ENCODE measurements around the gene TGFA.

Gene TGFA

DNA sequence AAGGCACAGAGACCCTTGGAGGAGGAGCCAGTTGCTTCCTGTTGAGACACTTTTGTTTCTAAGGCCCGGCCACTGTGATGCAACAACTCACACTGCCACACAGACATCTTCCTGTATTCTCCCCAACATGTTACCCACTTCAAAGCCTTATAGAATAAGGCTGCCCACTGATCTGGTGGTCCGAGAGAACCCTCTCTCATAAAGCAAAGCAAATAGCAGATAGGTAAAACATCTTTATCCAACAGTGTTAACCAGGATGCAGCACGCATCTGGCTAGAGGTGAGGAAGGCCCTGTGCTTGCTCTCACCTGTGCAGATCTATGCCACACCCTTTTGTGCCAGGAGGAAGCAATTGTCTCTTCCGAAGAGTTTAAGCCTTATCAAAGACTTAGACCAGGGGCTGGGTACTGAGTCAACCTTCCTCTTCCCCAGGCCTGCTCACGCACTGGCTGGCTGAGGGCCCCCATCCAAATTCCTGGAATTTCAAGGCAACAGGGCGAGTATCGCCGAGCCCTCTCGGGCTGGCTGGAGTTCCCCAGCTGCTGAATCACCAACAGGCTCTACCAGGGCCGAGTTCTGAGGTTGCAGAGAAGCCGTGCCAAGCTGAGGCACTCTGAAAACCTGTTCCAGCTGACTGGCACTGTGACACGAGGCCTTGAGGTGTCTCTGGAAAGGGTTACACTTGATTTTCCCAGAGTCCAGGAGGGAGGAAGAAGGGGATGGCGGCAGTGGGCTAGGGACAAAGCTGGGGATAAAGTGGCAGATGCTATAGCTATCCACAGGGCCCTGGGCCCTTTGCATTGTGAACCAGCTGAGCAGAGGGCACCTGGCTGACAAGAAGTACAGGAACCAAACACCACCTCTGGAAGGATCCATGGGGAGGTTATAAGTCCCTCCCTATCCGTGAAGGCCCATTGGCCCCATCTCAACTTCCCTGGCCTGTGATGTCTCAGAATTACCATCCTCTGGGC, 29.3 kb downstream of the TGFA start:
- FAIRE-seq, result no peak

DNA sequence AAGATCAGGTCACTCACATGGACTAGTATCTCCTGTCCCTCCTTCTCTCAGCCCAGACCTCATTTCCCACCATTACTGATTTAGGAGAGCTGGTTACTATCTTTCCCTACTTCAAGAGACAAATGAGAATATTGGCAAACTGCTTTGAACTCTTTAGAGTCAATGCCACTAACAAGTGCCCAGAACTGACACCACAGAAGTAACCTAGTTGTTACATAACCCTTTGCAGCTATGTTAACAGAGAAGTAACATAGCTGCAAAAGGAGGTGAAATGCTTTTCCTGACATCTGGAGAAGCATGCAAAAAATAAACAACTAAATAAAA, 30.0 kb downstream of the TGFA start:
- no peak for FAIRE-seq

DNA sequence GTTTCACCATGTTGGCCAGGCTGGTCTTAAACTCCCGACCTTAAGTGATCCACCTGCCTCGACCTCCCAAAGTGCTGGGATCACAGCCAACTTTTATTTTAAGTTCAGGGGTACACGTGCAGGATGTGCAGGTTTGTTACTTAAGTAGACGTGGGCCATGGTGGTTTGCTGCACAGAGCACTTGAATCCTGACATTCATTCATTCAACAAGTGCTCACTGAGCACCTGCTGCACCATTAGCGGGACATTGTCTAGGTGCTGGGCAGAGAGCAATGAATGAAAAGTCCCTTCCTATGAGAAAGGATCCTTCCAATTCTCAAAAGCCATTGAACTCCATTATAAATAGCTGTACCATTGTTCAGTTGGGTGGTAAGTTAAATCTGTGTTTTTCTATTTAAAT, 31.0 kb downstream of the TGFA start:
- FAIRE-seq, result no peak

DNA sequence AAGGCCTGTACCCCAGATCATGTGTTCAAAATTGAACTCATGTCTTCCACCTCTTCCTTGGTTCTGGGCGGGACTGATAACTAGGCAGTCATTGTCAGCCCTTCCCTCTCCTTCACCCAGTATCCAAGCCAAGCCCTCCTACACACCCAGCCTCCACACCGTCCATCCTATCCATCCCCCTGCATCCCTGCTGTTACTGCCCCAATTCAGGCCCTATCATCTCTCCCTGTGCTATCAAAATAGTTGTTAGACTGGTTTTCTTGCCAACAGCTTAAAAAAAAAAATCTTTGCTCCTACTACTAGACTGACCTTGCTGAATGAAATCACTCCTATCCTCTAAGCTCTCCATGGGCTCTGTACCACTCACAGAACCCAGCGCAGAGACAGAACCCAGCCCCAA, 32.8 kb downstream of the TGFA start:
- no peak for FAIRE-seq

DNA sequence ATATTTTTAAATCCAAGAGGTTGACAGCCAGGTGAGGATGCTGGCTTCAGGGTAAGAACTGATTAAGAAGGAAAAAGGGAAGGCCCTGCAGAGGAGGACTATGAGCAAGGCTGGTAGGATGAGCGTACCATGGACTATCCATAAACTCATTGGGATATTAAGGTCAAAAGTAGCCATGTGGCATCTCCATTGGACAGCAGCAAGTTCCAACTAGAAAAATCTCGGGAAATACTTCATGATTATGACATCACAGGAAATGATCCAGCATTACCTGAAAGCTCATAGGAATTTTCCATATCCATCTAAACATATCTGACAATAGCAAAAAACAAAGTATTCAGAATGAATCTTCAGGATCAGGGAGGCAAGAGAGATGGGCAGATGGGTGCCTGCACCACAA, 34.2 kb downstream of the TGFA start:
- no peak for FAIRE-seq

DNA sequence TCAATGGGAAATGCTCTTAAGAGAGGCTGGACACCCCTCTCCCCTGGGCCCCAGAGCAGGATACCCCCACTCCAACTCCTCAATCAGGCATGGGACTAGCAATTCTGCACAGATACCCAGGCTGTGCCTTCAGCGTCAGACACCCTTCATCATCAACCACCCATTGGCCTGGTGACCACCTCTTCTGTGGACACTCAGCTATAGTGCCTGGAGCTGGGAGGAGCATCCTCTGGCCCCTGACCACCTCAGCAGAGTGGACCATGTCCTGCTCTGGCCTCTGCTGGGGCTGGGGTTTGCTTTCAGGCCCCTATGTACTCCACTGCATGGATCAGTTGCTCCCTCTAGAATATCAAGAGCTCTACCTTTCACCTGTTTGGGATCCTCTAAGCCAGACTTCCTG, 35.1 kb downstream of the TGFA start:
- FAIRE-seq, result no peak

DNA sequence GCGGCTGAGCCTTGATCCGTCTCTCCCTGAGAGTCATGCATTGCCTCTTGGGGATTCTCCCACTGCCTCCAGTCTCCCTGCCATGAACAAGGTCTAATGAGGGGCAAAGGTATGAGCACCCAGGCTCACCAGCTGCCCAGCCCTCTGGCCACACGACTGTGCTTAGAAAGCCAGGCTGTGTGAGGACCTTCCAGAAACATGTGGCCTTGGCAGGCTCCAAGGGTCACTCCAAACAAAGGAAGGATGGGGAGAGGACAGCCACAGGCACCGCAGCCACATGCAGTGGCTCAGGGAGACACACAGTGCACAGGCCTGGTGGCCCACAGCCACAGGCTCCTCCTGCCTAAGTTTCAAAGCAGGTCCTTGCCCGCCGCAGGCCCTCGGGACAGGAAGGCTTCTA, 35.8 kb downstream of the TGFA start:
- FAIRE-seq, result no peak

DNA sequence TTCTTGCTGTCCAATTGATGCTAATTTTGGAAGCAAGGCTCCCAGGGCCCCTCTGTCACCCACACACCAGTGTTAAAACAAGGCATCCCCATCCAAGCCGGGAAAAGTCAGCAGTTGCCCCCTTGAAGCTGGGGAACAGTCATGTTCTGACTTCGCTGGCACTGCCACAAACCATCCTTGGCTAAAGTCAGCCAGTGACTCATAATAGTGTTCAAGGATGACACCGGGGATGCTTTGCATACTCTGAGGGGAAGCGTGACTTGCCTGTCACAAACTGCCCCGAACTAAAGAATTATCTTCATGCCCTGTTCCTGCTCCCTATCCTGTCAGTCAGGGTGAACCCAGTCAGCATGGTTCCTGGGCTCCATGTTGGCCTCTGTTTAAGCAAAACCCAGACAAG, 37.0 kb downstream of the TGFA start:
- FAIRE-seq, result no peak

DNA sequence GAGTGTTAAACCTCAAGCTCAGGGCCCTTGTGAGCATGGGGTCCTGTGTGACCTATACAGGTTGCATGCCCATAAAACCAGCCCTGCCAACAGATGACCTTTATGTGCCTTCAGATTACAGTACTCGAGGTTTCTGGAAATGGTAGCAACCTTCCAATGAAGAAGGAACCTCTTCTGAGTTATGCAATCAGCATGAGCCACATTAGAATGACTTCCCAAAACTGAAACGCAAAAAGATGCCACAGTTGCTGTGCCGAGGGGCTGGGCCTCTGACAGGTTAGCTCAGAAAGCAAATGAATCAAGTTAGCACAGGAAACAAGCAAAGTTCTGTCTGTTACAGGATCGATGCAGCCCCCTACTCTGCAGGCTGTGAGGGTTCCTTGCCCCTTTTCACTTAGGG, 37.7 kb downstream of the TGFA start:
- no peak for FAIRE-seq

DNA sequence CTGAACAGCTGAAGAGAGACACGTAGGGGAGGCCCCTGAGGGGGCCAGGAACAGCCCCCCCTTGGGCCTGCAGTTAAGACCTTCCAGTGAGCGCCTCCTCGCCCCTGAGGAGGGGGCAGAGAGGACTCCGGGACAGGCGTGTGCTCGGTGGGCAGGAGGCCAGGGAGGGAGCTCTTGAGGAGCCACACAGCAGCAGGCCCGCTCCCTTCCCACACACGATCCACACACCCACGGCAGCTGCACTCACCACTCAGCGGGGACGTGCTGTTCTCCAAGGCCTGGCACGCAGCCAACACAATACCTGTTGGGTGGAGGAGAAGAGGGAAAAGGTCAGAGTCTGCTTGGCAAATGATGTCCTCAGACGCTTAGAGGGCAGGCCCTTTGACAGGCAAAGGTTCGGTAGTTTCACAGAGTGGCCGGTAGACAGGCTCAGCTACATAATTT, 39.0 kb downstream of the TGFA start:
- no peak for FAIRE-seq

DNA sequence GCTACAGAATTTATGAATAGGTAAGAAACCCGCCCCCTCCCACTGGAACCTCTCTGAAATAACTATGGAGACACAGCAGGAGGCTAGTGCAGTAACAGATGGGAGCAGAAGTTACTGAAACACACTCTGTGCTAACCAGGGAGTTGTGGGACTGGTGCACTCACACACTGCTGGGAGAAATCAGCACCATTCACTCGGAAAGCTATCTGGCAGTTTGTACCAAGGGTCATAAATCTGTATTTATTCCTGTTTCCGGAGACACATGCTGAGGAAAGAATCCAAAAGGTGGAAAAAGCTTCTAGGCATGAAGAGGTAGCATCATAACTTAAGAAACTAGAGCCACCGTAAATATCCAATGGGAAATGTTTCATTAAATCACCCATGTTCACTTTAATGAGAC, 39.9 kb downstream of the TGFA start:
- FAIRE-seq, result no peak

DNA sequence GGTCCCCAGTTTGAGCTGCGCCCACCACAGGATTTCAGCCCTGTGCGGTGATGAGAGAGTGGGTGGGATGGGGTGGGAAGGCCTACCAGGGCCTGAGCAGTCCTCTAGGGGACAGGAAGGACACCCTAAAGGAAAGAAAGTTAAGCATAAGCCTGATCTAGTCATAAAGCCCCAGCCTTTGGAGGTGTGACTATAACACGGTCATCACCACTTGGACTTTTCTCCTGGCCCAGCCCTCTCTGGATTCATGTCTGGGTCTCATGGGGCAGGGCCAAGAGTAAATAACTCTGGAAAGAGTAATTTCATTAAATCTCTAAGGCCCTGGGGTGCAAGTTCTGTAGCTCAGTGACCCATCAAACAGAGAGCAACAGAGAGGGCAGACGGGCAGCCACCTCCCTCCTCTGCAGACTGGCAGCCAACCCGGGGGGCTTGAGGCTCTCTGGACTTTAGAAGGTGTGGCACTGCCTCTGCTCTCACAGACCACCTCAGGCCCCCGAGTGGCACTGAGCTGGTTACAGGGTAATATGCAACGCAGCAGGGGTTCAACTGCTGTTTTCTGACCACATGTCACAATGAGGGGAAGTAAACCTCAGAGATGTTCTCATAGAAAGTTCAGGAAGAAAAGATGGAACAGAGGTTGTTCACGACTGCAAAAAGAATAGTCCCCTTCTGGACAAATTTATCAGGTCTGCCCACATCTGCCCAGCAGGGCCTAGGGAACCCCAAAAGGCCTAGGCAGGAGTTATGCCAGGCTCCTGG, 41.5 kb downstream of the TGFA start:
- no peak for FAIRE-seq

DNA sequence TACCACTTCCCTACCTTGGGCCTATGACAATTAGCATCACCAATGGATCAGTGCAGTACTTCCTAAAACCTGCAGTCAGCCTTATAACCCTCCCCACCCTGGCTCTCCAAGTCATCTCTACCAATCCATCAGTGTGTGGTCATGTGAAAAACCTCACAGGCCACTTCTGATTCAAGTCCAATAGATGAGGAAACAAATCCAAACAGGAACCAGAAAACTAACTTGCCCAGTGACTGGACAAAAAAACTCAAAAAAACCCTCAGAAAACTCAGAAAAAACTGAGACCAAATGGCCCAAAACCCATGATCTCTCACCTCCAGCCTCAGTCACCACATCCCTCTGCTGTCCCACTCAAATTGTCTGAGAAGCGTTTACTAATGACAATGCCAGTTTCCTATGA, 43.3 kb downstream of the TGFA start:
- no peak for FAIRE-seq

DNA sequence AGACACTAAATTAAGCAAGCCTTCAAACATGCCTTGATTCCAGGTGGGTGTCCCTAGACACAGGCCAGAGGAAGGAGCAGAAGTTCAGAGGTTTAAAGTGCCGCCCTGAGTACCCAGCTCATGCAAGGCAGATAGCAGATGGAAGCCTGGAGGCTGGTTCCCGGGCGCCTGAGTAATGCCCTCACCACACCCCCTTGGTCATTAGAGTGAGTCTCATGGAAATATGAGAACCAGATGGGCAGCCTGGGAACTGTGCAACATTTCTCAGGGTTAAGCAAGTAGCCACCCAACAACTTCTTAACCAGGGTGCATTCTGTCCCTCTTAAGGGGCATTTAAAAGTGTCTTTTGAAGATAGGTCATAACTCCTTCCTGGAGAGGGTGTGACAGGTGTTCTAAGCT, 44.1 kb downstream of the TGFA start:
- FAIRE-seq, result no peak

DNA sequence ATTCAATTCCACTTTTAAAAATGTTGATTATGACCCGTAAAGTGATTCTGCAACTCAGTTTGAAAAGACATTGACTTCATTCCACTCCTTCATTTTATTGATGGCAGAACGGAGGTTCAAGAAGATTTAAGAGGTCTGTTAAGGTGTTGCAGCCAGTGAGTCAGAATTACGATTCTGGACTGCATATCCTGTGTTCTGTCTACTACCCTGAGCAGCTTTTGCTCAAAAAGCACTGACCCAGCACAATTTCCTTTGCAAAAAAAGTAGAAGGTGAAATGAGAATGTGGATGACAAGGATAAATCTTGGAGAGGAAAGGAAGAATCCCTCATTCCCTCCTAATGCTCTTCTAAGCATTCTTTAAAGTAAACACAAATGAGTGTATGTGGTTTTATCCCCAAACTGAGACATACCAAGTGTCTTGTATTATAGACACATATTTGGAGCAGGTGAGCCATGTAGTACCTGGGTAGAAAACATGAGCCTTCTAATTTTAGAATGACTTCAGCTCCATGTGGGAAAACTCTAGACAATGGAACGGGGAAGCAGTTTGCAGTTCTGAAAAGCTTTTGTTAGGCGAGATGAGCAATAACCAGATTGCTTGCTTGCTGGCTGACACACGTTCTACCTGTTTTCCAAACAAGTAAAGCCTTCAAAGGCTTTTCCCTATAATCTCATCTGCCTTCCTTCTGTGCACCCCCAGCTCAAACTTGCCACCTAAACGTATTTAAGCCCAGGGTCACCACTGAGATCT, 44.7 kb downstream of the TGFA start:
- FAIRE-seq, result no peak

DNA sequence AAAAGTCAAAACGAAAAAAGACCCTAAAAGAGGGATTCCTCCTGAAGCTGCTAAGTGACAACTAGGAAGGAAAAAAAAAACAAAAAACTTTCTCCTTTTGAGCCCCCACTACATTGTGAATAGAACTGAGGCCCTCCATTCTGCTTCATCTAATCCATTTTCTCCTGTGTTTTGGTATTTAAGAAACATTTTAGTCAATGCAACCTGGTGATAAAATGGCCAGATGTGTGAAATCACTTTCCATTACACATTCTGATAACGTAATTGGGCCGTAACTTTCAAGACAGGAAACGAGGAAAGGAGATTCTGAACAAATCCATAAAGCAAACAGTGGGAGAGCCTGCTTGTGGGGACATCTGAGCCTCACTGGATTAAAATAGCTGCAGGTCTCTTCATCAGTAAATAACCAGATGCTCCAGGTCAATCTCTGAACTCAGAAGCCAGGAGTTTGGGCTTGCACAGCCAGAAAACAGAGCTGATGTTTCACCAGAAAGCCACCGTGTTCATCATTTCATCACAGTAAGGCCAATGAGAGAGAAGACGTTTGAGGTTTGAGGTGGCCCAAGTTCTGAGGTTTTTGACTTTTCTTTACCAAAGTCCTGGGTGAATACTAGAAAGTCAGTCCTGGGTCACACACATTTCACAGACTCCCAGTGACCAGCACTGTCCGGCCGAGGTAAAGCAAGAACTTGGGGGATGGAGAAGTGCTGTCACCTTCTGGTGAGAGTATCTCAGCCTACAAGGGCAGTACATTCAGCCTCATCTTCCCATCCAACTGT, 47.8 kb downstream of the TGFA start:
- FAIRE-seq, result no peak

DNA sequence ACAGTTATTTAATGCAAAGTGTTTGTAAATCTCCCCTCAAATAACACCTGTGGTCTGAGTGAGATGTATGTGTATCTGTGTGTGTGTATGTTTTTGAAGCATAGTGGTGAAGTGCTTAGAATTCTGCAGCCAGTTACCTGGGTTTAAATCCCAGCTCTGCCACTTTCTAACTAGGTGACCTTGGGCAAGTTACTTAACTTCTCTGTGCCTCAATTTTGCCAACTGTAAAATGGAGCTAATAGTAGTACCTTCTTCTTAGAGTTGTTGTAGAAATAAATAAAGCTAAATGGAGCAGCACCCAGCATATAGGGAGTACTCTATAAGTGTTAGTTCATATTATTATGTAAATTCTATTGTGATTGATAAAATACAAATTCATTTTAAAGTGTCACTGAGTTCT, 48.9 kb downstream of the TGFA start:
- no peak for FAIRE-seq

DNA sequence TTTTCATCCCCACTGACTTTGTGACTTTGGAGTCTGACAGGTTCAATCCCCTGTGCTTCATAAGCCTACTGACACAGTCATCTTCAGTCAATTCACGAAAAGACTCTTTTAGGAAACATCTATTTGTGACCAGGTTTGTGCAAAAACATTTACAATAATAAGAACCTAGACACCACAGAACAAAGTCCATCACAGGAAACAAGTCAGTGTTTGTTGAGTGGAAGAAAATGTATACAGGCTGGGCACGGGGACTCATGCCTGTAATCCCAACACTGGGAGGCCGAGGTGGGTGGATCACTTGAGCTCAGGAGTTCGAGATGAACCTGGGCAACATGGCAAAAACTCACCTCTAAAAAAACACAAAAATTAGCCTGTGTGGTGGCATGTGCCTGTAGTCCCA, 49.7 kb downstream of the TGFA start:
- FAIRE-seq, result no peak

DNA sequence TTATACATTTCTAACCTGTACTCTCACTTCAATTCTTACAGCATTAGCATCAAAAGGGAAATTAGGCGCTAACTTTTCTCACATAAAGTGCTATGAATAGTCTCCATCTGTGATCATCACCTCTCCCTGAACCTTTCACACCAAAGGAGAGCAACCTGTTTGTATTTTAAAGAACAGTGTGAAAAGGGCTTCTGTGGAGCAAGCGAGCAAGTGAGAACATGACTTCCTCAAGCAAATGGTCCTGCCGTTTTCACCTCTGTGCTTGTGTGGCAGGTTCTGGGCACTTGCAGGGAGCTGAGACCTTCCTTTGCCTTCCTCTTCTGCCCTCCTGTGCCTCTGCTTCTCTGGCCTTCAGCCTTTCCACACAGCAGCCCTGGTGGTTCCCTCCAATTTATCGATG, 51.9 kb downstream of the TGFA start:
- FAIRE-seq, result no peak

DNA sequence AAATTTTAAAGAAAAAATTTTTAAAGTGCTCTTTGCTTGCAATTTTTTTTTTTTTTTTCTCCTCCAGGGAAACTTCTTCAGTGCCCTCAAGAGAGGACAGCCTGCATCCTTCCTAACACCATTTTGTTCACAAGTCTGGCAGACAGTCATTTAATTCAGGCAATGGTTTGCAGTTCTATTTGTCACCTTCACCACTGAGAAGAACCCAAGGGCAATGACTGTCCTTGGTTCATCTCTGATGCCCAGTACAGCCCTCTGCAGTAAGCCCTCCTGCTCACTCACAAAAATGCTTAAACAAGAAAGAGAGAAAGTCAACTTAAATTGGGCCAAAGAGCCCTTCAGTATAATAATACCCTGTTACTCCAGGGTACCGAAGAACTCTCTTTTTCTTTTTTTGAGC, 52.4 kb downstream of the TGFA start:
- no peak for FAIRE-seq

DNA sequence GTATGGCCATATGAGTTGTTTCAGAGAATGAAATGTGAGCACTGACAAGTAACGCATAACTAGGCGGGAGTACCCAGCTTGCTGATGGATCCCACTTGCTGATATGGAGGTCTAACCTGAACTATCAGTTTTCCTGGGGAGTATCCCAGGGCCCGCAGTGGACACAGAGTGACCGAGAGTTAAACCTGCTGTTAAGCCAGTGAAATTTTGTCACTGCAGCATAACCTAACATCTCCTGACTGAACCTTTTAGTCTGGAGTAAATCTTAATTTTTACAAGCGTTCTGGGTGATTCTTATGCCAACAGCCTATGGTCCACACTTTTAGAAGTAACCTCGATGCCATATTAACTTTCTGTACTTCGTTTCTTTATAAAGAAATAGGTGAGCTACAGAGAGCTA, 54.4 kb downstream of the TGFA start:
- no peak for FAIRE-seq

DNA sequence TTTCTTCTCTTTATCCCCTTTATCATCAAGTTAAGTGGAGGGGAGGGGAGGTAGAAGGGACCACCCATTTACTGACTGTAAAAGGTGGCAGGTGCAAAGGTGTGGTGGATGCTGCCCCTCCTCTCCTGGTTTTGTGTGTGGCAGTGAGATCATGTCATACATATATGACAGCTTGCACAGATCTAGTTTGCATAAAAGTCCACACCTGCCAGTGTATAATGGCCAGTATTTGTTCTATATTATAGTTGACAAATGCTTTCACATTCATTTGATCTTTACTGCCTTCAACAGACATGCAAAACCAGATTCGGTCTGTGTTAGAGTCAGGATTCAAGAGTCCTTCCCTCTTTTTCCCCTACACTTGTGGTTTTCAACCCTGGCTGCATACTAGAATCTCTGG, 55.1 kb downstream of the TGFA start:
- FAIRE-seq, result no peak

DNA sequence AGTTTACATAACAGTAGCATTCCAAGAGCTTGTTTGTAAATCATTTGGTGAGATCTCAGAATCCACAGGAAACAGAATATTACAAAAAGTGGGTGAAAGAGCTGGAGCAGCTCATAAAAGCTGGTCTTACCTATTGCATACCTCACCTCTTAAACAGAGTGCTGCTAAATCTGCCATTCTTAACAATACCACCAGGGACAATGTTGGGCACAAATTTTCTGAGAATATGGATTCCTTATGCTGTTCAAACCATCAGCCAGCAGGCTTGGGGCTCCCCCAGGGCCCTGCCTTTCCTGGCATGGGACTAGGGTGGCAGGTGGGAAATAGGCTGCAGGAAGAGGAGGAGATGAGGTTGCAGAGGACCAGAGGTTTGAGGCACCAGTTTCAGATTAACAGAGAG, 55.6 kb downstream of the TGFA start:
- FAIRE-seq, result no peak

Data from G401.6 (cell line).